NCI-H1436 (cell line): Measurements from ENCODE around the gene IER3.
A peak's percentile ranks its signal among the peaks of the same experiment; 100 is the strongest.

ENCODE experiments used
- DNase-seq: peaks from one replicate; lab custom pipeline; 2025; lab: John Stamatoyannopoulos, UW

Gene IER3, protein sequence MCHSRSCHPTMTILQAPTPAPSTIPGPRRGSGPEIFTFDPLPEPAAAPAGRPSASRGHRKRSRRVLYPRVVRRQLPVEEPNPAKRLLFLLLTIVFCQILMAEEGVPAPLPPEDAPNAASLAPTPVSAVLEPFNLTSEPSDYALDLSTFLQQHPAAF

DNA sequence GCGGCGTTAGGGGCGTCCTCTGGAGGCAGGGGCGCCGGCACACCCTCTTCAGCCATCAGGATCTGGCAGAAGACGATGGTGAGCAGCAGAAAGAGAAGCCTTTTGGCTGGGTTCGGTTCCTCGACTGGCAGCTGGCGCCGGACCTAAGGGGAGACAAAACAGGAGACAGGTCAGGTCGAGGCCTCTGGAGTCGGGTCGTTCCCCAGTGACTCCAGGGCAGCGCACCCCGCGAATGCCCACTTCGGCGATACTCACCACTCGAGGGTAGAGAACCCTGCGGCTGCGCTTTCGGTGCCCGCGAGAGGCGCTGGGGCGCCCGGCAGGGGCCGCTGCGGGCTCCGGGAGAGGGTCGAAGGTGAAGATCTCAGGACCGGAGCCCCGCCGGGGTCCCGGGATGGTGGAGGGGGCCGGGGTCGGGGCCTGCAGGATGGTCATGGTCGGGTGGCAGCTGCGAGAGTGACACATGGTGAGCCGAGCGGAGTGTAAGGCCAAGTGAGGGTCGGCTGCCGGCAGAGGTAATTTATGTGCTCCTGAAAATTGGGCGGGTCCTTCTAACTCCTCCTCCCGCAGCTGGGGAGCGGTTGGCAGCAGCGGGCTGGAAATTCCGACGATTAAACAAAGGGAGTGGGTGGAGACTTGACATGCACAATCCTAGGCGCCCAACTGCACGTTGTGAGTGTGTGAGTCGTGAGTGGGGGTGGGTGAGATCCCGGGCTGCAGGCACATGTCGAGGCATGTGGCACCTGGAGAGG, at the start of gene IER3:
IER3 (minus strand) TSS at position 494 of the 752 bp plus-strand sequence; CDS start at position 465, 29 bp downstream.
- peak; percentile 52 for DNase-seq

DNA sequence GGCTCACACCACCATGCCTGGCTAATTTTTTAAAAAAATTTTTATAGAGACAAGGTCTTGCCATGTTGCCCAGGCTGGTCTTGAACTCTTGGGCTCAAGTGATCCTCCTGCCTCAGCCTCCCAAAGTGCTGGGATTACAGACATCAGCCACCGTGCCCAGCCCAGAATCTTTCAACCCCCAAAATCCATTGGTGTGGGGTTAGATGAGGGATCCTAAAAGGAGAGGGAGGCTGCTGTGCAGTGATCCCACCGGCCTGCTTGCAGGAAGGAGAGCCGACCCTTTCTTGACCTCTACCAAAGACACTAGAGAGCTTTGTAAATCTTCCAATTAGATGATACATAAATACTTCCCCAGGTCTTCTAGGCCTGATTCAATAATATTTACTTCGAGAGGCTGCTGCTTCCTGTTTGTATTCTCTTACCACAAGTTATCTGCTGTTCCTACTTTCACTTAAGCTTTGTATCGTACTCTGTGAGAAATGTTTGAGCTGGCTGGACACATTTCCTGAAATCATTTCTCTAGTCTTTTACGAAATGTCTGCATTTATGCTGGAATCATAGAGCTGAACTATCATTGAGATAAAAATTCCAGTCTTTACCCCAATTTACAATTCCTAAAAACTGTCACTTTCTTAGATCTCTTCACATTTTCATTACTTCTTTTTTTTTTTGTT, 49.3 kb upstream of the IER3 start:
- DNase-seq, result no peak

DNA sequence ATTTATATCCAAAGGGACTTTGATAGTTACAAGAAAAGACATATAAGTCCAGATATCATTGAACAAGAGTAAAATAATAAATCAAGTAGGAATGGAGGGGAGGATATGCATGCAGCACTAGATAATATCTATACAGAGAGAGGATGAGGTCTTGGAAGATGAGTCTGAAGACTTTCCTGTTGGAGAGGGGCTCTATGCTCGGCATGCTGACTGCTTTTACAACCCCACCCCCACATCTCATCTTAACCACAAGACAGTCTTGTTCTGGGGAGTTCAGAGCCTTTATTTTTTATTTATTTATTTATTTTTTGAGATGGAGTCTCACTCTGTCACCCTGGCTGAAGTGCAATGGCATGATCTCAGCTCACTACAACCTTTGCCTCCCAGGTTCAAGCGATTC, 48.4 kb upstream of the IER3 start:
- no peak for DNase-seq

- no peak for DNase-seq
Observed at GRCh38 chr6:30790724-30791383, 46.5 kb upstream of the IER3 start.

DNA sequence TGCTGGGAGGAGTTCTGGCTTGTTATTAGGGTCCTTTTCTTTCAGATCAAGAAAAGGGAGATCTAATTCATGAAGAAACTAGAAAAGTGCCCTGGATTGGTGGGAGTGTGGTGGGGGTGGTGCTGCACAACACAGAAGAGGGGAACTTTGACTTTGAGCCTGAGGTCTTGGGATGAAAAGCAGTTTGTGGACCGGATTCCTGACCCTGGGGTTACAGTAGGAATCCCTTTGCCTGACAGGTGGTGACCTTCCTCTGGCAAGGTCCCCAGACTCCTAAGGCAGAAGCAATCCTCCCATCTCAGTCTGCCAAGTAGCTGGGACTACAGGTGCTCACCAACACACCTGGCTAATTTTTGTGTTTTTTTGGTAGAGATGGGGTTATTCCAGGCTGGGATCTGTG, 45.3 kb upstream of the IER3 start:
- DNase-seq, result no peak

DNA sequence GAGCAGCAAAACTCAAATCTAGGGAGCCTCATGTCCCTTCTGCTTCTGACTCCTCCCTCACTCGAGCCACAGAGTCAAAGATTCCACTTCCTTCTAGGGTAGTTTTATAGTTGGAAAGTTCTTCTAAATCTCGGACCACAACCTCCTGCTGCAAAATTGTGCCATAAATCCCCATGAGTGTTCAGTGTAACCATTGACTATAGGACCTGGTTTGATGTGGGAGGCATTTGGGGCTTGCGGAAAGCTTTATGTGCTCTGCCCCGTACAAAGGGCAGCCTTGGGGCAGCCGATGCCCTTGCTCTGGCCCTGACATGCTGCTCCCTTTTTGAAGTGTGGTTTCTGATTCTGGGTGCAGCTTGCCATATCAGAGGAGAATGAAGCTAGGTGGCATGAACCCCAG, 43.6 kb upstream of the IER3 start:
- DNase-seq, result no peak

- no peak for DNase-seq
Observed at GRCh38 chr6:30782425-30783014, 38.2 kb upstream of the IER3 start.

DNA sequence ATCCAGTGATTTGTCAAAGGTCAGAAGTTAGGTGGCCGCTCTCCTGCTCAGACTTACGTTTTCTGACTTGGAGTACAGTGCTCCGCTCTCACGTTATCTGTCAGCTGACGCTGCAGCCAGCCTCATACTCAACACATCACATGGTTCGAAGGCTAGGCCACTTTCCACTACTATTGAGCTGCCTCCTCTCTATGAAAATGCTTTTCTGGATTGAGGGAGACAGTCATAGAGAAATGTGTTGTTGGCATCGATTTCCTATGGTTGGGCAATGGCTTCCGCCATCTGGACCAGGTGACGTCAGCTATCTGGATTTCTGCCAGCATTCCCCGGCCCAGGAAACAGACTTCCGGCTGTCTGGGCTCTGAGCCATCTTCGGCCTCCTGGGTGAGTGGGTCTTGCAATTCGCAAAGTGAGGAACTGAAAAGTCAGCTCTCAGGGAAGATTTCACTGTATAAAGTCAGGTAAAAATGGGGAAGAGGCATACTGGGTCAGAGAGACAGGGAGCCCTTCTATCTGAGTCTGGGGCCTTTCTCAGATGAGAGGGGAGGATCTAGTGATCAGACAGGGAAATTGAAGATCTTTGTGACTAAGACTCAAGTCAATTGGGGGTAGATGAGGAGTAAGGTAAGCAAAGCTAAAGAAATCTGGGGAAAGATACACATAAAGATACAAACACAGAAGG, 37.5 kb upstream of the IER3 start:
- peak; percentile 81 for DNase-seq

- no peak for DNase-seq
Observed at GRCh38 chr6:30781395-30781742, 37.0 kb upstream of the IER3 start.

- DNase-seq, result no peak
Observed at GRCh38 chr6:30780642-30780920, 36.2 kb upstream of the IER3 start.

- no peak for DNase-seq
Observed at GRCh38 chr6:30779850-30780641, 35.7 kb upstream of the IER3 start.

GRCh38 chr6:30778001-30778635, 33.8 kb upstream of the IER3 start:
- DNase-seq, result no peak

GRCh38 chr6:30777155-30777485, 32.8 kb upstream of the IER3 start:
- DNase-seq, result no peak

DNA sequence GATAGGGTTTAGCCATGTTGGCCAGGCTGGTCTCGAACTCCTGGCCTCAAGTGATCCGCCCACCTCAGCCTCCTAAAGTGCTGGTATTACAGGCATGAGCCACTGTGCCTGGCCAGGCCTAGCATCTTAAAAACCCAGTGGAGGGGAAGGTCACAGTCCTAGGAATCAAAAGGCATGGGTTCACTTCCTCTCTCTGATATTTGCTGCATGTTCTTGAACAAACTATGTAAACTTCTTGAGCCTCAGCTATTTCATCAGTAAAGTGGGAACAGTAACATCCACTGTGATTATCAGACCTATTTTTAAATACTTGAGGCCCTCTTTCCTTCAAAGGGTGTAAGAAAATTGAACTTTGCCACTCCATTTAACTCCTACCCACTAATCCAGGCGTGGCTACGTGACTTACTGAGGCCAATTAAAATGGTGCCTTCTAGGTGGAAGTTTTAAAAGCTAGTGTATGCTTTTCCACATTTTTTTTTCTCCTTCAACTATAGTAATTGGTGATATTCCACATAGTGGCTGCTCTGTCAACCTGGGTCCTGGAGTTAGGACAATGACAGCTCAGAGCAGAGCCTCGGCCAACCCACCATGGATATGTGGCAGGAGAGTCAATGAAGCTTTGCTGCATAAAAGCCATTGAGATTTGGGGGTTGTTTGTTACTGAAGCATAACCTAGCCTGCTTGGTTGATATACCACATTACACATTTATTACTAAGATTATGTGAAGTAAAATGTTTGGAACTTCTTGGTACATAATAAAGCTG, 32.2 kb upstream of the IER3 start:
- no peak for DNase-seq

- DNase-seq, result no peak
Observed at GRCh38 chr6:30775104-30775503, 30.8 kb upstream of the IER3 start.

DNA sequence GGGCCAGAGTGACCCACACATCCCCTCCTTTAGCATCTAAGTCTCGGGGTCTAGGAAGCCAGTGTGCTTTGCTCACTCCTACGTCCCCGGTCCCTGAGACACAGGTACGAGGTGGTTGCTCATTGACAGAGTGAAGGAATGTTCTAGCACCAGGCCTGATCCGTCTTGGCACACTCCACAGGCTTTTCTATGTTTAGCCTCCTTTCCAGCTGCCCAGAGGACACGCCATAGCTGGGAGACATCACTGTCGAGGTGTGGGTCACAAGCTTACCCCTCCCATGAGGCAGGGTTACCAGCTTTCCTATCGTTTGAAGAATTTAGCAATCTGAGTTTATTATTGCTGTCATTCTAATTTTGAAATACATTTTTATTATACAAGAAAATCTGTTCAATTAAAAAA, 30.4 kb upstream of the IER3 start:
- no peak for DNase-seq

DNA sequence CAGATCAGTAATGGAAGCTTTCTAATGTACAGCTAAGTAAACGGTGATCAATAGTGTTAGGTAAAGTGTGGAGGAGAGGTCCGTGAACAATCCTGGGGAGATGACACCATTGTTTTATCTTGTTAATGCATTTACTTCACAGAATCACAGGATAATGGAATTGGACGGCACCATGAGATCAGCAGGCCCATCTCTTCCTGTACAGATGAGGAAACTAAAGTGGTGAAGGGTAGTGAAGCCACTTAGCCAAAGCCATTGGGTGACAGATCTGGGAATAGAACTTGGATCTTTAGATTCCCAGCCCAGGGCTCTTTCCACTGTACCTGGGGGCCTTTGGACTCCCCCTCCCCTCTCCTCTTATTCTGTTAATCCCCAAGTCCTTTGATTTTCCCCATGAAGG, 26.2 kb upstream of the IER3 start:
- DNase-seq, result no peak

GRCh38 chr6:30769853-30770524, 25.6 kb upstream of the IER3 start:
- DNase-seq, result no peak

- DNase-seq, result no peak
Observed at GRCh38 chr6:30769088-30769852, 24.9 kb upstream of the IER3 start.
